ENCODE measurements around the gene NEUROG1.

NEUROG1 gene

GRCh38 chr5:135551593-135552447 lies 16.1 kb upstream of the NEUROG1 start:
- Histone ChIP-seq H3K9me2 (ENCODE audit: low read depth, low read length) (no peaks in the 10 kb centered on the region), H3K9ac (ENCODE audit: low read length) (no peak overlapping the region), H3K4me1 (ENCODE audit: insufficient read depth, low read length, severe bottlenecking) (no peaks in the 10 kb centered on the region), H3F3A (ENCODE audit: insufficient read depth, low read length) (no peaks in the 10 kb centered on the region), H2AFZ (ENCODE audit: low read length) (no peak overlapping the region), H4K20me1 (ENCODE audit: insufficient read depth, low read length) (no peaks in the 10 kb centered on the region), H3K4me3 (ENCODE audit: low read depth, low read length, poor library complexity, severe bottlenecking) (no peak overlapping the region), H3K27me3 (ENCODE audit: insufficient read depth, low read length) (no peaks in the 10 kb centered on the region; the same call in 1 of the 2 replicates), H3K79me2 (ENCODE audit: insufficient read depth, low read length) (no peaks in the 10 kb centered on the region), H3K36me3 (ENCODE audit: insufficient read depth, low read length) (no peaks in the 10 kb centered on the region), H3K9me3 (ENCODE audit: low read length) (no peaks in the 10 kb centered on the region), H3K27ac (ENCODE audit: low read depth, low read length, poor library complexity, severe bottlenecking) (no peak overlapping the region), H3K4me2 (ENCODE audit: low read length) (no peak overlapping the region)
- no peak for TF ChIP-seq EZH2 (IDR thresholded peaks at IDR 0.05; ENCODE audit: borderline replicate concordance, low read length)
- TF ChIP-seq, protein P1, sequence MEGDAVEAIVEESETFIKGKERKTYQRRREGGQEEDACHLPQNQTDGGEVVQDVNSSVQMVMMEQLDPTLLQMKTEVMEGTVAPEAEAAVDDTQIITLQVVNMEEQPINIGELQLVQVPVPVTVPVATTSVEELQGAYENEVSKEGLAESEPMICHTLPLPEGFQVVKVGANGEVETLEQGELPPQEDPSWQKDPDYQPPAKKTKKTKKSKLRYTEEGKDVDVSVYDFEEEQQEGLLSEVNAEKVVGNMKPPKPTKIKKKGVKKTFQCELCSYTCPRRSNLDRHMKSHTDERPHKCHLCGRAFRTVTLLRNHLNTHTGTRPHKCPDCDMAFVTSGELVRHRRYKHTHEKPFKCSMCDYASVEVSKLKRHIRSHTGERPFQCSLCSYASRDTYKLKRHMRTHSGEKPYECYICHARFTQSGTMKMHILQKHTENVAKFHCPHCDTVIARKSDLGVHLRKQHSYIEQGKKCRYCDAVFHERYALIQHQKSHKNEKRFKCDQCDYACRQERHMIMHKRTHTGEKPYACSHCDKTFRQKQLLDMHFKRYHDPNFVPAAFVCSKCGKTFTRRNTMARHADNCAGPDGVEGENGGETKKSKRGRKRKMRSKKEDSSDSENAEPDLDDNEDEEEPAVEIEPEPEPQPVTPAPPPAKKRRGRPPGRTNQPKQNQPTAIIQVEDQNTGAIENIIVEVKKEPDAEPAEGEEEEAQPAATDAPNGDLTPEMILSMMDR (IDR thresholded peaks at IDR 0.05; ENCODE audit: low read length): peak; percentile 85

DNA sequence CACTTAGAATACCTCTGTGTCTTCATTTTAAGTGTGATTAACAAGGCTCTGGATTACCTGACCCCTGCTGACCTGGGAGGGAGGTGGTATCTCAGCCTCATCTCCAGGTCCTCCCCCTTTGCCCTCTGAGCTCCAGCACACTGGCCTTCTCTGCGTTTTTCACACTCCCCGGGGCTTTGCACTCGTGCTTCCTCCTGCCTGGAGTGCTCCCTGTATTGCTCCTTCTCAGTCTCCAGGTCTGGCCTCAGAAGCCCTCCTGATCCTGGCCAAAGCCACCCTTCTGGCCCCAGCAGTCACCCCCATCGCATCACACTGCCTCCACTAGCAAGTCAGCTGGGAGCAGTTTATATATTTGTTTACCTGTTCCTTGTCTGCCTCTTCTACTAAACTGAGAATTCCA lies 13.6 kb upstream of the NEUROG1 start:
- Histone ChIP-seq H3K36me3 (ENCODE audit: insufficient read depth, low read length) (no peaks in the 10 kb centered on the region), H2AFZ (ENCODE audit: low read length) (no peak overlapping the region), H3K4me1 (ENCODE audit: insufficient read depth, low read length, severe bottlenecking) (no peaks in the 10 kb centered on the region), H3K4me2 (ENCODE audit: low read length) (no peak overlapping the region), H3K9me3 (ENCODE audit: low read length) (no peaks in the 10 kb centered on the region), H3K9ac (ENCODE audit: low read length) (no peak overlapping the region), H3K27ac (ENCODE audit: low read depth, low read length, poor library complexity, severe bottlenecking) (no peak overlapping the region), H3F3A (ENCODE audit: insufficient read depth, low read length) (no peaks in the 10 kb centered on the region), H3K79me2 (ENCODE audit: insufficient read depth, low read length) (no peaks in the 10 kb centered on the region), H3K4me3 (ENCODE audit: low read depth, low read length, poor library complexity, severe bottlenecking) (no peak overlapping the region), H3K27me3 (ENCODE audit: insufficient read depth, low read length) (no peaks in the 10 kb centered on the region), H4K20me1 (ENCODE audit: insufficient read depth, low read length) (no peaks in the 10 kb centered on the region), H3K9me2 (ENCODE audit: low read depth, low read length) (no peaks in the 10 kb centered on the region)
- TF ChIP-seq, protein P1 (IDR thresholded peaks at IDR 0.05; ENCODE audit: low read length): no peak
- TF ChIP-seq EZH2 (IDR thresholded peaks at IDR 0.05; ENCODE audit: borderline replicate concordance, low read length): no peak

- no peaks in the 10 kb centered on the region for H3F3A ChIP-seq (ENCODE audit: insufficient read depth, low read length)
- no peak overlapping the region for H3K4me3 ChIP-seq (ENCODE audit: low read depth, low read length, poor library complexity, severe bottlenecking)
- TF ChIP-seq, protein P1 (IDR thresholded peaks at IDR 0.05; ENCODE audit: low read length): no peak
- no peak for TF ChIP-seq EZH2 (IDR thresholded peaks at IDR 0.05; ENCODE audit: borderline replicate concordance, low read length)
- H4K20me1 ChIP-seq (ENCODE audit: insufficient read depth, low read length): no peaks in the 10 kb centered on the region
- no peak overlapping the region for H2AFZ ChIP-seq (ENCODE audit: low read length)
- H3K27ac ChIP-seq (ENCODE audit: low read depth, low read length, poor library complexity, severe bottlenecking): no peak overlapping the region
- H3K9me3 ChIP-seq (ENCODE audit: low read length): no peaks in the 10 kb centered on the region
- no peaks in the 10 kb centered on the region for H3K4me1 ChIP-seq (ENCODE audit: insufficient read depth, low read length, severe bottlenecking)
- H3K79me2 ChIP-seq (ENCODE audit: insufficient read depth, low read length): no peaks in the 10 kb centered on the region
- H3K9me2 ChIP-seq (ENCODE audit: low read depth, low read length): no peaks in the 10 kb centered on the region
- H3K27me3 ChIP-seq (ENCODE audit: insufficient read depth, low read length): no peaks in the 10 kb centered on the region
- no peaks in the 10 kb centered on the region for H3K36me3 ChIP-seq (ENCODE audit: insufficient read depth, low read length)
- H3K4me2 ChIP-seq (ENCODE audit: low read length): no peak overlapping the region
- H3K9ac ChIP-seq (ENCODE audit: low read length): no peak overlapping the region
Measured at GRCh38 chr5:135547590-135548254, 12.0 kb upstream of the NEUROG1 start.
